K562 (cell line): Measurements from ENCODE around the gene TRMT112. TPM values are rescaled to one million over a fixed set of nuclear protein-coding genes. Genes with fewer than 3 reads are reported as not detected.

Experiments used
- FOXM1 ChIP-seq, 2 experiments: fragments of 450-650 bp in 1 of 2; sonication (generic) in 1 of 2; formaldehyde crosslinking in 1 of 2; IDR thresholded peaks; 2 replicates each; pipeline versions ENCODE4 v1.6.1 to v1.9.0; 2017 to 2022; ENCODE audit warnings: low read depth in 2 of 2, mild to moderate bottlenecking in 2 of 2, missing genetic modification reagents in 1 of 2, moderate library complexity in 1 of 2
- STAT5A ChIP-seq: IDR thresholded peaks from 2 replicates; pipeline ENCODE4 v1.6.1; 2012; ENCODE audit warnings: low read length, inconsistent platforms, borderline replicate concordance
- ZKSCAN3 ChIP-seq: fragments of 250-450 bp; sonication (Bioruptor Pico); IDR thresholded peaks from 2 replicates; pipeline ENCODE4 v1.4.0; 2020
- ZNF174 ChIP-seq: fragments of 250-450 bp; sonication (Bioruptor Pico); IDR thresholded peaks from 2 replicates; pipeline ENCODE4 v1.4.0; 2020; ENCODE audit warnings: mild to moderate bottlenecking
- polyA plus RNA-seq, 8 experiments: library from polyadenylated mRNA; depleted of rRNA in 4 of 8; stranded (reverse) in 5 of 8; unstranded in 3 of 8; fragments of >200 nt; fragmentation: Nextera tagmentation in 2 of 8; fragmentation: Illumina TruSeq in 1 of 8; extraction: Ambion mirVana in 2 of 8; extraction: Trizol in 1 of 8; gene quantifications; 2 replicates each; pipeline versions ENCODE4 v1.2.1 to v1.2.3, GENCODE V29; 2011 to 2014; ENCODE audit warnings: inconsistent platforms in 1 of 8, missing spikeins in 1 of 8
- total RNA-seq, 7 experiments: library from RNA; depleted of rRNA in 6 of 7; stranded (reverse); fragments of >200 nt in 6 of 7; fragmentation: Illumina TruSeq in 2 of 7; extraction: Trizol in 2 of 7; gene quantifications; 2 replicates each; pipeline versions ENCODE4 v1.2.1 to v1.2.3, GENCODE V29; 2011 to 2021; ENCODE audit warnings: low replicate concordance in 1 of 7
- TF ChIP-seq, protein P1 (sequence below): fragments of 450-650 bp; IDR thresholded peaks from 2 replicates; pipeline ENCODE4 v1.6.1; 2016; ENCODE audit warnings: low read depth
- TF ChIP-seq, protein P2 (sequence below): fragments of 450-650 bp; IDR thresholded peaks from 2 replicates; pipeline ENCODE4 v1.6.1; 2017; ENCODE audit warnings: antibody characterized with exemption
- TF ChIP-seq, protein P3 (sequence below), 2 experiments: fragments of 250-450 bp in 1 of 2; fragments of 450-650 bp in 1 of 2; sonication (Bioruptor Pico) in 1 of 2; IDR thresholded peaks; 2 replicates each; pipeline versions ENCODE4 v1.6.1 to v1.8.0; 2016 to 2021; ENCODE audit warnings: mild to moderate bottlenecking in 2 of 2, moderate library complexity in 2 of 2, missing compliant biosample characterization in 1 of 2, missing genetic modification characterization in 1 of 2

Gene TRMT112
- total and polyA plus RNA-seq, 9 of the 15 experiments (the other 6 are each of a cell fraction or from before 2014, with no cell fraction given): 162 to 444 (median 300) TPM

DNA sequence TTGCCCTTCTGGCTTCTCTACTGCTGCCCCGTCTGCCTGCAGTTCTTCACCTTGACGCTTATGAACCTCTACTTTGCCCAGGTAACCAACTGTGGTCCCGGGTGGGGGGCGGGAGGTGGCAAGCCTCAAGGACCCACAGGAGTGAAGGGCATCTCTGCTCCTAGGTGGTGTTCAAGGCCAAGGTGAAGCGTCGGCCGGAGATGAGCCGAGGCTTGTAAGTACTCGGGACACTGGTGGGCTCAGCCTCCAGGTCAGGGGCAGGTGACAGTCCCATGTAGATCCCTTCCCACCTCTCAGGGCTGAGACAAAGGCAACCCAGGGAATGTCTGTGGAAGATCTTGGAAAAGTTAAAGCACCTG lies 30.6 kb downstream of the TRMT112 start (continued):
- TF ChIP-seq, protein P1, sequence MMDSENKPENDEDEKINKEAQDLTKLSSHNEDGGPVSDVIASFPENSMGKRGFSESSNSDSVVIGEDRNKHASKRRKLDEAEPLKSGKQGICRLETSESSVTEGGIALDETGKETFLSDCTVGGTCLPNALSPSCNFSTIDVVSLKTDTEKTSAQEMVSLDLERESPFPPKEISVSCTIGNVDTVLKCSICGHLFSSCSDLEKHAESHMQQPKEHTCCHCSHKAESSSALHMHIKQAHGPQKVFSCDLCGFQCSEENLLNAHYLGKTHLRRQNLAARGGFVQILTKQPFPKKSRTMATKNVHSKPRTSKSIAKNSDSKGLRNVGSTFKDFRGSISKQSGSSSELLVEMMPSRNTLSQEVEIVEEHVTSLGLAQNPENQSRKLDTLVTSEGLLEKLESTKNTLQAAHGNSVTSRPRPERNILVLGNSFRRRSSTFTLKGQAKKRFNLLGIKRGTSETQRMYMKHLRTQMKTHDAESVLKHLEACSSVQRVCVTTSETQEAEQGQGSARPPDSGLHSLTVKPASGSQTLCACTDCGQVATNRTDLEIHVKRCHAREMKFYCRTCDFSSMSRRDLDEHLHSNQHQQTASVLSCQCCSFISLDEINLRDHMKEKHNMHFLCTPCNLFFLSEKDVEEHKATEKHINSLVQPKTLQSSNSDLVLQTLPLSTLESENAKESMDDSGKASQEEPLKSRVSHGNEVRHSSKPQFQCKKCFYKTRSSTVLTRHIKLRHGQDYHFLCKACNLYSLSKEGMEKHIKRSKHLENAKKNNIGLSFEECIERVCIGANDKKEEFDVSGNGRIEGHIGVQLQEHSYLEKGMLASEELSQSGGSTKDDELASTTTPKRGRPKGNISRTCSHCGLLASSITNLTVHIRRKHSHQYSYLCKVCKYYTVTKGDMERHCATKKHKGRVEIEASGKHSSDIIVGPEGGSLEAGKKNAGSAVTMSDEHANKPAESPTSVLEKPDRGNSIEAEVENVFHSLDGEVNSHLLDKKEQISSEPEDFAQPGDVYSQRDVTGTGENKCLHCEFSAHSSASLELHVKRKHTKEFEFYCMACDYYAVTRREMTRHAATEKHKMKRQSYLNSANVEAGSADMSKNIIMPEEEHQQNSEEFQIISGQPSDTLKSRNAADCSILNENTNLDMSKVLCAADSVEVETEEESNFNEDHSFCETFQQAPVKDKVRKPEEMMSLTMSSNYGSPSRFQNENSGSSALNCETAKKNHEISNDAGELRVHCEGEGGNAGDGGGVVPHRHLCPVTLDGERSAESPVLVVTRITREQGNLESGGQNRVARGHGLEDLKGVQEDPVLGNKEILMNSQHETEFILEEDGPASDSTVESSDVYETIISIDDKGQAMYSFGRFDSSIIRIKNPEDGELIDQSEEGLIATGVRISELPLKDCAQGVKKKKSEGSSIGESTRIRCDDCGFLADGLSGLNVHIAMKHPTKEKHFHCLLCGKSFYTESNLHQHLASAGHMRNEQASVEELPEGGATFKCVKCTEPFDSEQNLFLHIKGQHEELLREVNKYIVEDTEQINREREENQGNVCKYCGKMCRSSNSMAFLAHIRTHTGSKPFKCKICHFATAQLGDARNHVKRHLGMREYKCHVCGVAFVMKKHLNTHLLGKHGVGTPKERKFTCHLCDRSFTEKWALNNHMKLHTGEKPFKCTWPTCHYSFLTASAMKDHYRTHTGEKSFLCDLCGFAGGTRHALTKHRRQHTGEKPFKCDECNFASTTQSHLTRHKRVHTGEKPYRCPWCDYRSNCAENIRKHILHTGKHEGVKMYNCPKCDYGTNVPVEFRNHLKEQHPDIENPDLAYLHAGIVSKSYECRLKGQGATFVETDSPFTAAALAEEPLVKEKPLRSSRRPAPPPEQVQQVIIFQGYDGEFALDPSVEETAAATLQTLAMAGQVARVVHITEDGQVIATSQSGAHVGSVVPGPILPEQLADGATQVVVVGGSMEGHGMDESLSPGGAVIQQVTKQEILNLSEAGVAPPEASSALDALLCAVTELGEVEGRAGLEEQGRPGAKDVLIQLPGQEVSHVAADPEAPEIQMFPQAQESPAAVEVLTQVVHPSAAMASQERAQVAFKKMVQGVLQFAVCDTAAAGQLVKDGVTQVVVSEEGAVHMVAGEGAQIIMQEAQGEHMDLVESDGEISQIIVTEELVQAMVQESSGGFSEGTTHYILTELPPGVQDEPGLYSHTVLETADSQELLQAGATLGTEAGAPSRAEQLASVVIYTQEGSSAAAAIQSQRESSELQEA: no peak
- TF ChIP-seq ZNF174 (CRISPR knock-in tag) (no peak), ZKSCAN3 (CRISPR knock-in tag) (no peak), FOXM1 (IDR thresholded peaks at IDR 0.05; ENCODE audit: low read depth) (no peak), FOXM1 (CRISPR knock-in tag; IDR thresholded peaks at IDR 0.05; ENCODE audit: low read depth) (no peak), STAT5A (no peak)
- TF ChIP-seq, protein P2, sequence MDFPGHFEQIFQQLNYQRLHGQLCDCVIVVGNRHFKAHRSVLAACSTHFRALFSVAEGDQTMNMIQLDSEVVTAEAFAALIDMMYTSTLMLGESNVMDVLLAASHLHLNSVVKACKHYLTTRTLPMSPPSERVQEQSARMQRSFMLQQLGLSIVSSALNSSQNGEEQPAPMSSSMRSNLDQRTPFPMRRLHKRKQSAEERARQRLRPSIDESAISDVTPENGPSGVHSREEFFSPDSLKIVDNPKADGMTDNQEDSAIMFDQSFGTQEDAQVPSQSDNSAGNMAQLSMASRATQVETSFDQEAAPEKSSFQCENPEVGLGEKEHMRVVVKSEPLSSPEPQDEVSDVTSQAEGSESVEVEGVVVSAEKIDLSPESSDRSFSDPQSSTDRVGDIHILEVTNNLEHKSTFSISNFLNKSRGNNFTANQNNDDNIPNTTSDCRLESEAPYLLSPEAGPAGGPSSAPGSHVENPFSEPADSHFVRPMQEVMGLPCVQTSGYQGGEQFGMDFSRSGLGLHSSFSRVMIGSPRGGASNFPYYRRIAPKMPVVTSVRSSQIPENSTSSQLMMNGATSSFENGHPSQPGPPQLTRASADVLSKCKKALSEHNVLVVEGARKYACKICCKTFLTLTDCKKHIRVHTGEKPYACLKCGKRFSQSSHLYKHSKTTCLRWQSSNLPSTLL: no peak
- TF ChIP-seq, protein P3, sequence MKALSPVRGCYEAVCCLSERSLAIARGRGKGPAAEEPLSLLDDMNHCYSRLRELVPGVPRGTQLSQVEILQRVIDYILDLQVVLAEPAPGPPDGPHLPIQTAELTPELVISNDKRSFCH (CRISPR knock-in tag; IDR thresholded peaks at IDR 0.05): no peak
- TF ChIP-seq, protein P3 (tag; IDR thresholded peaks at IDR 0.05): no peak
